ES-I3 (cell line): Measurements from ENCODE around the gene SLC13A4.
"Not testable (repeated sequence)": the region's sequence is repeated elsewhere in the genome, so short reads cannot be mapped to it uniquely, and the experiment has no call there.

ENCODE experiments used
- H3K36me3 ChIP-seq: 2 replicates; pipeline ENCODE4 v1.6.1; 2013; ENCODE audit warnings: mild to moderate bottlenecking, low read length, control low read depth, moderate library complexity; ENCODE audit not compliant: insufficient read depth
- H3K4me1 ChIP-seq: 2 replicates; pipeline ENCODE4 v1.6.1; 2013; ENCODE audit warnings: mild to moderate bottlenecking, control low read depth, low read length; ENCODE audit not compliant: insufficient read depth
- H3K9ac ChIP-seq: 2 replicates; pipeline ENCODE4 v1.6.1; 2013; ENCODE audit warnings: low read depth, mild to moderate bottlenecking, low read length, moderate library complexity
- H3K9me3 ChIP-seq: 2 replicates; pipeline ENCODE4 v1.6.1; 2013; ENCODE audit warnings: mild to moderate bottlenecking, low read length, moderate library complexity; ENCODE audit not compliant: control insufficient read depth, insufficient read depth

SLC13A4 gene

GRCh38 chr7:135683609-135684008, 44.4 kb downstream of the SLC13A4 start:
- Histone ChIP-seq H3K9ac (no peak overlapping the region), H3K9me3 (no peaks in the 10 kb centered on the region), H3K36me3 (no peaks in the 10 kb centered on the region; the same call in 1 of the 2 replicates), H3K4me1 (peaks cover 9% of the 10 kb centered on the region; the same call in 1 of the 2 replicates)

GRCh38 chr7:135682191-135682590, 45.8 kb downstream of the SLC13A4 start:
- Histone ChIP-seq H3K4me1 (peaks cover 9% of the 10 kb centered on the region; the same call in 1 of the 2 replicates), H3K36me3 (no peaks in the 10 kb centered on the region), H3K9me3 (no peaks in the 10 kb centered on the region), H3K9ac (no peak overlapping the region)

GRCh38 chr7:135681762-135682161, 46.2 kb downstream of the SLC13A4 start:
- H3K9me3 ChIP-seq: no peaks in the 10 kb centered on the region
- no peaks in the 10 kb centered on the region for H3K36me3 ChIP-seq
- peaks cover 9% of the 10 kb centered on the region; the same call in 1 of the 2 replicates for H3K4me1 ChIP-seq
- no peak overlapping the region for H3K9ac ChIP-seq

GRCh38 chr7:135678612-135679575, 49.1 kb downstream of the SLC13A4 start:
- peaks cover 1% of the 10 kb centered on the region; the same call in 1 of the 2 replicates for H3K4me1 ChIP-seq
- no peaks in the 10 kb centered on the region for H3K9me3 ChIP-seq
- H3K36me3 ChIP-seq: peaks cover 3% of the 10 kb centered on the region; the same call in 1 of the 2 replicates
- no peak overlapping the region for H3K9ac ChIP-seq

GRCh38 chr7:135673360-135673706, 54.7 kb downstream of the SLC13A4 start:
- Histone ChIP-seq H3K9me3 (no peaks in the 10 kb centered on the region), H3K4me1 (0 out of 2 replicates have a peak, but pooled peaks cover 6% of the 10 kb centered on the region), H3K9ac (no peak overlapping the region), H3K36me3 (peaks cover 3% of the 10 kb centered on the region; the same call in 1 of the 2 replicates)

GRCh38 chr7:135672560-135673359, 55.2 kb downstream of the SLC13A4 start:
- Histone ChIP-seq H3K9me3 (no peaks in the 10 kb centered on the region), H3K4me1 (0 out of 2 replicates have a peak, but pooled peaks cover 6% of the 10 kb centered on the region), H3K36me3 (peaks cover 3% of the 10 kb centered on the region; the same call in 1 of the 2 replicates), H3K9ac (no peak overlapping the region)

GRCh38 chr7:135670179-135670578, 57.8 kb downstream of the SLC13A4 start:
- Histone ChIP-seq H3K36me3 (peaks cover 3% of the 10 kb centered on the region), H3K9me3 (no peaks in the 10 kb centered on the region), H3K4me1 (0 out of 2 replicates have a peak, but pooled peaks cover 6% of the 10 kb centered on the region), H3K9ac (no peak overlapping the region)

GRCh38 chr7:135669774-135670173, 58.2 kb downstream of the SLC13A4 start:
- peaks cover 3% of the 10 kb centered on the region for H3K36me3 ChIP-seq
- no peaks in the 10 kb centered on the region for H3K9me3 ChIP-seq
- H3K4me1 ChIP-seq: 0 out of 2 replicates have a peak, but pooled peaks cover 6% of the 10 kb centered on the region
- no peak overlapping the region for H3K9ac ChIP-seq

- not testable (repeated sequence) for H3K36me3 ChIP-seq, H3K9ac ChIP-seq, H3K4me1 ChIP-seq, H3K9me3 ChIP-seq
These were observed 59.1 kb downstream of the SLC13A4 start for GRCh38 chr7:135668852-135669395.

GRCh38 chr7:135667626-135668025, 60.4 kb downstream of the SLC13A4 start:
- not testable (repeated sequence) for H3K9me3 ChIP-seq, H3K9ac ChIP-seq, H3K4me1 ChIP-seq, H3K36me3 ChIP-seq

- no peaks in the 10 kb centered on the region for H3K4me1 ChIP-seq
- no peaks in the 10 kb centered on the region; the same call in 1 of the 2 replicates for H3K36me3 ChIP-seq
- H3K9me3 ChIP-seq: no peaks in the 10 kb centered on the region
- H3K9ac ChIP-seq: no peak overlapping the region
These were observed 61.1 kb downstream of the SLC13A4 start for GRCh38 chr7:135666846-135667245.

GRCh38 chr7:135666156-135666555, 61.8 kb downstream of the SLC13A4 start:
- no peaks in the 10 kb centered on the region for H3K9me3 ChIP-seq
- H3K9ac ChIP-seq: no peak overlapping the region
- H3K4me1 ChIP-seq: no peaks in the 10 kb centered on the region
- no peaks in the 10 kb centered on the region; the same call in 1 of the 2 replicates for H3K36me3 ChIP-seq

- H3K9ac ChIP-seq: no peak overlapping the region
- H3K4me1 ChIP-seq: no peaks in the 10 kb centered on the region
- no peaks in the 10 kb centered on the region; the same call in 1 of the 2 replicates for H3K36me3 ChIP-seq
- no peaks in the 10 kb centered on the region for H3K9me3 ChIP-seq
These were observed 62.9 kb downstream of the SLC13A4 start for GRCh38 chr7:135665042-135665441.

- no peak overlapping the region for H3K9ac ChIP-seq
- no peaks in the 10 kb centered on the region; the same call in 1 of the 2 replicates for H3K36me3 ChIP-seq
These were observed 63.9 kb downstream of the SLC13A4 start for GRCh38 chr7:135664046-135664589.

More at GRCh38 chr7:135664046-135664589, 63.9 kb downstream of the SLC13A4 start:
- H3K9me3 ChIP-seq: no peaks in the 10 kb centered on the region
- no peaks in the 10 kb centered on the region; the same call in 1 of the 2 replicates for H3K4me1 ChIP-seq
